ENCODE measurements around the gene MYCT1. TPM values are rescaled to one million over a fixed set of nuclear protein-coding genes. Genes with fewer than 3 reads are reported as not detected.

The MYCT1 gene
- total and polyA plus RNA-seq, 7 donors = 4.5 to 13.7 (median 6.8) TPM

DNA sequence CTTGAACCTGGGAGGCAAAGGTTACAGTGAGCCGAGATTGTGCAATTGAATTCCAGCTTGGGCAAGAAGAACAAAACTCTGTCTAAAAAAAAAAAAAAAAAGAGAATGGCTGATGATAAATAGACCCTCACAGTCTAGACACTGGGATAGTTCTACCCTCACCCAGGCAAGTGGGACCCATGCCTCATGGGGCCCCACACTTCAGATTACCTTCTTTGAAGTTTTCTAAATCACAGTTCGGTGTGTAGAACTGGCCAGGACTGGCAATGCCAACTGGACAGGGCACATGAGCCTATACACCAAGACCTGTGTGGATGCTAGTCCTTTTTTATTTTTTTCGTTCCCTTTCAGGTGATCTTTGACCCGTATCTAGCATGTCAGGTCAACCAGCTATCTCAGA, 28.6 kb downstream of the MYCT1 start:
- Histone ChIP-seq H3K4me1 (no peaks in the 10 kb centered on the region), H3K27me3 (ENCODE audit: insufficient read depth in 3 of 3, low read length in 2 of 3) (no peaks in the 10 kb centered on the region), H3K9me3 (no peaks in the 10 kb centered on the region), H3K36me3 (ENCODE audit: insufficient read depth in 1 of 2, low read depth in 1 of 2) (no peaks in the 10 kb centered on the region), H3K27ac (no peak overlapping the region), H3K4me3 (no peak overlapping the region)
- intact Hi-C loops (cut with DNase I) = no loop called here
- TF ChIP-seq, protein P1, sequence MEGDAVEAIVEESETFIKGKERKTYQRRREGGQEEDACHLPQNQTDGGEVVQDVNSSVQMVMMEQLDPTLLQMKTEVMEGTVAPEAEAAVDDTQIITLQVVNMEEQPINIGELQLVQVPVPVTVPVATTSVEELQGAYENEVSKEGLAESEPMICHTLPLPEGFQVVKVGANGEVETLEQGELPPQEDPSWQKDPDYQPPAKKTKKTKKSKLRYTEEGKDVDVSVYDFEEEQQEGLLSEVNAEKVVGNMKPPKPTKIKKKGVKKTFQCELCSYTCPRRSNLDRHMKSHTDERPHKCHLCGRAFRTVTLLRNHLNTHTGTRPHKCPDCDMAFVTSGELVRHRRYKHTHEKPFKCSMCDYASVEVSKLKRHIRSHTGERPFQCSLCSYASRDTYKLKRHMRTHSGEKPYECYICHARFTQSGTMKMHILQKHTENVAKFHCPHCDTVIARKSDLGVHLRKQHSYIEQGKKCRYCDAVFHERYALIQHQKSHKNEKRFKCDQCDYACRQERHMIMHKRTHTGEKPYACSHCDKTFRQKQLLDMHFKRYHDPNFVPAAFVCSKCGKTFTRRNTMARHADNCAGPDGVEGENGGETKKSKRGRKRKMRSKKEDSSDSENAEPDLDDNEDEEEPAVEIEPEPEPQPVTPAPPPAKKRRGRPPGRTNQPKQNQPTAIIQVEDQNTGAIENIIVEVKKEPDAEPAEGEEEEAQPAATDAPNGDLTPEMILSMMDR (IDR thresholded peaks at IDR 0.05) = no peak
- WGBS, 3 donors = 65 to 92% (median 90%) methylated on average over 4 of the region's 4 CpGs
- DNase-seq (no peak), ATAC-seq (no peak)

DNA sequence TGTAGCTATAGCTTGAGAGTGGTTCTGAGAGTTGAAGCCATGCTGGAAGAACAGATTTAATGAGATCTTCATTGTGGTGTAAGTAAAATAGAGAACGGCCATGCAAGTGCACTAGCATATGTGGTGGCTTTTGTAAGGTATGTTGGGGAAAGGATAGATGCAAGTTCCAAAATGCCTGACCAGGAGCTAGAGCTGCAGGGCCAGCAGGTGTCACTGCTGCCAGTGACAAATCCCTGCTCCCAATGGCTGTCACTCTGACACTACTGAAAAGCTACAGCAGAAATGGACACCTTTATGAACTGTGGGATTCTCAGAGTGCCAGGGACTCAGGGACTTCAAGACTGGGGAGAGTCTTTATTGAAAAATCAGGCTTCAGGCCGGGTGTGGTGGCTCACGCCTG, 29.8 kb downstream of the MYCT1 start:
- H3K4me3 ChIP-seq = no peak overlapping the region
- WGBS, 3 donors = 89 to 91% (median 89%) methylated on average over 3 of the region's 3 CpGs
- no peaks in the 10 kb centered on the region for H3K27me3 ChIP-seq (ENCODE audit: insufficient read depth in 3 of 3, low read length in 2 of 3)
- ATAC-seq (no peak), DNase-seq (no peak)
- H3K27ac ChIP-seq = no peak overlapping the region
- TF ChIP-seq, protein P1 (IDR thresholded peaks at IDR 0.05) = no peak
- intact Hi-C loops (cut with DNase I) = no loop called here
- no peaks in the 10 kb centered on the region for H3K9me3 ChIP-seq
- H3K36me3 ChIP-seq (ENCODE audit: insufficient read depth in 1 of 2, low read depth in 1 of 2) = no peaks in the 10 kb centered on the region
- H3K4me1 ChIP-seq = no peaks in the 10 kb centered on the region

DNA sequence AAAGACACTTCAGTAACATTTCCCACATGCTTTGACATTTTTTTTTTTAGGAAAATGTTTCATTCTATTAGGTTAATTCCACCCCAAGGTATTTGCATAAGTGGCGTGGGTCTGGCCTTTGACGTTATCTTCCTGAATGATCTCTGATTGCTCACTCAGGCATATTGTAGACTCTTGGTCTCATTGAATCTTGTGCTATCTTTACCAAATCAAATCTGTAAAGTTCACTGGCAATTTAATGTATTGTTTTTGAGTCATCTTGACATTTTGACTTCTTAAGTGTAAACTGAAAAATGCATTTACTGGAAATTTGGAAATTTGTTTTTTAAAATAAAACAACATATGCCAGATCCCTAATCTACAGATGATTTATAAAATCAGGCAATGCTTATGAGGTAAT, 36.9 kb downstream of the MYCT1 start:
- Histone ChIP-seq H3K4me1 (no peaks in the 10 kb centered on the region), H3K4me3 (no peak overlapping the region), H3K36me3 (ENCODE audit: insufficient read depth in 1 of 2, low read depth in 1 of 2) (no peaks in the 10 kb centered on the region), H3K27me3 (ENCODE audit: insufficient read depth in 3 of 3, low read length in 2 of 3) (no peaks in the 10 kb centered on the region), H3K27ac (no peak overlapping the region), H3K9me3 (no peaks in the 10 kb centered on the region)
- intact Hi-C loops (cut with DNase I) = no loop called here
- DNase-seq (no peak), ATAC-seq (no peak)
- WGBS, 3 donors = 83 to 94% (median 91%) methylated on average over 2 of the region's 2 CpGs
- TF ChIP-seq, protein P1 (IDR thresholded peaks at IDR 0.05) = no peak

DNA sequence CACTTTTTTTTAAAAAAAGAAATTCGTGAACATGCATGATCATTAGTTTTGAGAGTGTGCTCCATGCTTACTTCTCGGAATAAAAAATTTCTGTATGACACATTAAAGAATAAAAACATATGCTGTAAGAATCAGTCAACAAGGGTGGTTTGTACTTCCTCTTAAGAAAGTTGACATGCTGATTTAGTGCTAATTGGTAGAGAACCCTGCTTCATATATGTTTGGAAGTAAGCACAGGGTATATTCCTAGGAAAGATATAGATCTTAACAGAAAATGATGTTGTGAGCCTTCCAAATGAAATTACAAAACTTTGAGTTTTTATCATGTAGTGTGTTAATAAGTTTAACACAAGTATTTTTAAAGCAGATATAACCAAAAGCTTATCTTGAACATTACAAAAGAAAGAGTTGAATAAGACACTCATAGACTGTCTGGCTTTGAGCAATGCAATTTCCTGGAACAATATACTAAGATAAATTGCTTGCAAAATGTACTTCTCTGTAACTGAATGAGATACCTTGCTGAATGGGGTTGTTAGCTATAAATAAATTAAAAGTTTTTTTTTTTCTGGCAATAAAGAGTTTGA, 39.1 kb downstream of the MYCT1 start:
- ATAC-seq (no peak), DNase-seq (no peak)
- no peaks in the 10 kb centered on the region for H3K36me3 ChIP-seq (ENCODE audit: insufficient read depth in 1 of 2, low read depth in 1 of 2)
- intact Hi-C loops (cut with DNase I) = no loop called here
- TF ChIP-seq, protein P1 (IDR thresholded peaks at IDR 0.05) = no peak
- H3K9me3 ChIP-seq = no peaks in the 10 kb centered on the region
- 74 to 85% (median 80%) methylated on average over 2 of the region's 2 CpGs for WGBS, 3 donors
- no peaks in the 10 kb centered on the region for H3K4me1 ChIP-seq
- no peak overlapping the region for H3K4me3 ChIP-seq
- H3K27ac ChIP-seq = no peak overlapping the region
- H3K27me3 ChIP-seq (ENCODE audit: insufficient read depth in 3 of 3, low read length in 2 of 3) = no peaks in the 10 kb centered on the region
